GM19463 (cell line): ENCODE data around the gene TAS2R8.
"Not testable (repeated sequence)": the region's sequence is repeated elsewhere in the genome, so short reads cannot be mapped to it uniquely, and the experiment has no call there.

Experiments
- ATAC-seq: cut with Tn5 transposase; IDR thresholded peaks from one replicate; pipeline ENCODE4 v1.9.1; 2021; ENCODE audit warnings: mild to moderate bottlenecking, moderate library complexity; ENCODE audit not compliant: unreplicated experiment

TAS2R8 gene, protein sequence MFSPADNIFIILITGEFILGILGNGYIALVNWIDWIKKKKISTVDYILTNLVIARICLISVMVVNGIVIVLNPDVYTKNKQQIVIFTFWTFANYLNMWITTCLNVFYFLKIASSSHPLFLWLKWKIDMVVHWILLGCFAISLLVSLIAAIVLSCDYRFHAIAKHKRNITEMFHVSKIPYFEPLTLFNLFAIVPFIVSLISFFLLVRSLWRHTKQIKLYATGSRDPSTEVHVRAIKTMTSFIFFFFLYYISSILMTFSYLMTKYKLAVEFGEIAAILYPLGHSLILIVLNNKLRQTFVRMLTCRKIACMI

DNA sequence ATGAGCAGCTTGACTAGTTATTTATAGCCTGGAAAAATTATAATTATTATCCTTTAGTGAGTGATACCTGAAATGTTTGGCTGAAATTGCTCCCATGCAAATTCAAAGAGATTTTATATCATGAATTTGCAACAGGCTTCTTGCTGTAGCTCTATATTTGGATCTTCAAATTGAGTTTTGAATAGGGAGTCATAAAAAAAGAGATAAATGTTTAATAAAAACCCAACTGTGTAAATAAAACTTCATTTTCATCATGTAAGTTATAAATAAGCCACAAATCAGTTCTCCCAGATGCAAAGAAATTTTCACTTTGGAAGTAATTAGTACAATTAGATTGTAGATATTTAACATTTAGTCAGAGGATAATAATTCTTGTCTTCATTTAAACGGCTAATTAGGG lies at the start of gene TAS2R8:
TAS2R8 (minus strand) TSS at position 101 of the 400 bp plus-strand sequence. CDS start 306 bp downstream, outside the sequence.
- no peak for ATAC-seq

DNA sequence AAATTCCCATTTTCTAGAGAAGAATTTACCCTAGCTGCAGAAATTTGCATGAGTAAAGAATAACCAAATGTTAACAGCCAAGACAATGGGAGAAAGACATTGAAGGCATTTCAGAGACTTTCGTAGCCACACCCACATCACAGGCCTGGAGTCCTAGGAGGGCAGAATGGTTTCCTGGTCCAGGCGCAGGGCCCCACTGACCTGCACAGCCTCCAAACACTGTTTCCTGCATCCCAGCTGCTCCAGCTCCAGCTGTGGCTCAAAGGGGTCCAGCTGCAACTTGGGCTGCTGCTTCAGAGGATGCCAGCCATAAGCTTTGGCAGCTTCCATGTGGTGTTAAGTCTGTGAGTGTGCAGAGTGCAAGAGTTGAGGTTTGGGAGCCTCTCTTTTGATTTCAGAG lies 48.7 kb upstream of the TAS2R8 start:
- no peak for ATAC-seq

DNA sequence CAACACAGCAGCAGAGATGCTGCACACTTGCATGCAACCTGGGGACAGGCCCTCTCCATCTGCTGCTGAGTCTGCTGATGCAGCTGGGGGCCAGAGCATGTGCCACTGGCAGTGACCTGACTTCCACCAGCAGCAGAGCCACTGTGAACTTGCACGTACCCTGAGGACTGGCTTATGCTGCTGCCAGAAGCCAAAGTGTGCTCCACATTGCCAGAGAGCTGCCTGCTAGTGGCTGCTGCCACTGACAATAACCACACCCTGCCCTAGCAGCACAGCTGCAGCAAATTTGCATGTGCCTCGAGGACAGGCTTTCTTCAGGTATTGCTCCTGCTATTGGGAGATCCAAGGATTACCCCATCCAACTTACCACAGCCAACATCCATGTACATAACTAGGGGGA lies 46.7 kb upstream of the TAS2R8 start:
- no peak for ATAC-seq

DNA sequence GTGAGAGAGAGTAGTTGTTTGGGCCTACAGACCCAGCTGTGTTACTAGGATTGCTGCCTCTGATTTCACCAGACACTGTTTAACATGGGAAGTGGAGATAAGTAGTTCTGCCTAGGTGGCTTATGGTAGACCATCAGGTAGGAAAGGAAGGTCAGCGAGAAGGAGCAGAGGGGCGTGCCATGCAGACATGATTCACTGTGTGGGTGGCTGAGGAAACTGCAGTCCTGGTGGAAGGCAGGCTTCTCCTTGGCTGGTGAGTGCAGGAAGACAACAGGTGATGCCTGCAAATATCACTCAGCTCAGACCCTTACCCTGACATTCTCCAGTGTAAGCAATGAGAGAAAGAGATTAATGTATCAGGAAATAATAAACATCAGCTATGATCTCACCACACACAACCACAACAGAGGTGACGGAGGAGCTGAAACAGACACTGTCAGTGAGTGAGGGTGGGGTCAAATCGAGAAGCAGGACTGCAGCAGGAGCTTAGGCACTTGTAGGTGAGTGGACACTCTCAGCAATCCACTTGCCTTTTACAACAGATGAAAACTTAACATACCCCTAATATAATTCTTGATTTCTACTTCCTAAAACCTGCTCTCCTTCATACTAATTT lies 44.3 kb upstream of the TAS2R8 start:
- ATAC-seq: no peak

DNA sequence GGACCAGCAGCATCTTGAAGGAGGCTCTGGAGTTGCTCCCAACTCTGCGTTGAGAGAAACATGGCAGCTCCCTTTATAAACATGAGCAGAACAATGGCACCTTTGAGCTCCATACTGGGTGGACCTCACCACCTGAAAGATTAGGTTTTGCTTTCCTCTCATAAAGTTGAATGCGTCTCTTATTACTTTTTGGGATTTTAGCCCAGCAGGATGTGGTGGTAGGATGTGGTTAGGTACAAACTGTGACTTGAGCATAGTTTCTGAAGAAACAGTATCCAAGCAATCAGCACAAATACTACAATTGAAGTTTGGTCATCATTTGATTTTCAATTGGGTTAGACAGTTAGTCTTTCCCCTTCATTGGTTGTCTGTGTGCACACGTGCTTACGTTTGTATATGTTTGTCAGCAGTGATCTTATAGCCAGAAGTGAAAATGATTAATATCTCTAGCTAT lies 42.4 kb upstream of the TAS2R8 start, which contains the start of gene PRR4:
PRR4 (minus strand) TSS at position 51 of the 454 bp plus-strand sequence; CDS start at position 13, 38 bp downstream.
- no peak for ATAC-seq

DNA sequence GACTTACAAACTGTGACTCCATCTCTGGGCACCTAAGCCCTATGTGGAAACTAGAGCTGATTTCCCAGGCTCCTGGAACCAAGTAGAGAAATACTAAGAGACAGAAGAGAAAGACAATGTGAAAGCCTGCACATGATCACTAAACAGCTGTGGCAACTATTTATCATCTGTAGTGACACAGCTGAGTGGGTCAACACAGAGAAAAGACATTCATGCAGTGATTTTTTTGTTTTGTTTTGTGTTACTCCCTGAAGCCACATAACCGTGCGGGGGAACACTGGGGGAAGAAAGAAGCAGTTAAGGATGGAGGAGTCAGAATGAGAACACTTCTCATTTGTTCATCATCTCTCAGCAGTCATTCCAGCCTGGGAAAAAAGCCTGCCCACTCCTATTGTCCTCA lies 40.7 kb upstream of the TAS2R8 start:
- no peak for ATAC-seq

DNA sequence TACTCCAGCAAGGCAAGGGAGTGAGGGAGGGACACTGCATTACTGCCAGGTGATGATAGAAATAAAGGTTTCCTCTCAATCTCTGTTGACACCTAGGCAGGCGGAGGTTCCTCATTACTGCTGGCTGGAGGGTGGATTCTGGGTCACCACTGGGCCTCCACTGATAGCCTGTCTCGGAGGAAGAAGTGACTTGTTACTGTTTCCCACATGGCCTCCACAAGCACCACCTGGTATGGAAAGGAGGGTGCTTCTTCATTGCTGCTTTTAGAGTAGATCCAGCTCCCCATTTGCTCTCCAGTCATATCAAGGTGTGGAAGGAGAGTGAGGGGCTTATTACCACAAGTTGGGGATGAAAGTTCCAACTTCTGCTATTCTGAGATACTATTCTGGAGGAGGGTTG lies 35.8 kb upstream of the TAS2R8 start:
- no peak for ATAC-seq

DNA sequence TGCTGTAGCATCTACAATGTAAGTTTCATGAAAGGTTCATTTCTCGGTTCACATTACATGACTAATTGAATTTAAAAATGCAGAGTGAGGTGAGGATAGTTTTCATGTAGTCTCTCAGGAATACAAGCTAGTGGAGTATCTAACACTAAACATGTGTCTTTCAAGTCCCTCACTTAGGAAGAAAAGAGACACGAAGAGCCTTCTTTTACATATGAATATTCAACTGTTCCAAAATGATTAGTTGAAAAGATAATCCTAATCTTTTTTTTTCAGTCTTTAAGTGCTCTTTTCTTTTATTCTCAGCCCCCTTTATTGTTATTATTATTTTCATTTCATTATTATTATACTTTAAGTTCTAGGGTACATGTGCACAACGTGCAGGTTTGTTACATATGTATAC lies 31.4 kb upstream of the TAS2R8 start:
- ATAC-seq: no peak

DNA sequence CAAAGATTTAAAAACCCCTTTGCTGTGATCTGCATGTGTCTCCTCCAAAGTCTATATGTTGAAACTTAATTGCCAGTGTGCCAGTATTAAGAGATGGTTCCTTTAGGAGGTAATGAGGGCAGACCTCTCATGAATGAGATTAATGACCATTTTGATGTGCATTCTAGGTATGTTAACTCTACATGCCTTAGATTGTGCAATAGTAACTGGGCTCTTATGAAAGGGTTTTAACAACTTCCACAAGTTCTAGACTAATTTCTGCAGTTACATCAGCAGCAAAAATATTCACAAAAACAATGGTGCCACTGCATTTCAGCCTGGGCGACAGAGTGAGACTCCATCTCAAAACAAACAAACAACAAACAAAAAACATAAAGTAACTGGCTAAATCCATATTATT lies 22.9 kb upstream of the TAS2R8 start:
- no peak for ATAC-seq

DNA sequence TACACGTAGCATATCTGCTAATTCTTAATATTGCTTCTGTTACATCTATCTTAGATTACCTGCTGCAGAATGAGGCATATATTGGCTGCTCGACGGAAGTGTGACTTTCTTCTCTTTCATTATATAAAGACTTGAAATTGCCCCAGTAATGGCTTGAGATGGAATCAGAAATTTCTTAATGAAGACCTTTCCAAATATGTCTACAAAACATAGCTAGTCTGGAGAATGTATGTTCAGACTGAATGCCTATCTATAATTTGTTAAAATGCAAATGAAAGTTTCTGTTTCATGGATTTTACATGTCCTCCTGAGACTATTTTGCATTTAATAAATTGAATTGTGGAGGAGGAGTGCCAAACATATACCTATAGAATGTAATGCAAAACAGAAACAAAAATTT lies 19.2 kb upstream of the TAS2R8 start, which contains the start of gene TAS2R10:
TAS2R10 (minus strand) TSS at position 101 of the 400 bp plus-strand sequence; CDS start at position 12, 89 bp downstream.
- ATAC-seq: no peak

DNA sequence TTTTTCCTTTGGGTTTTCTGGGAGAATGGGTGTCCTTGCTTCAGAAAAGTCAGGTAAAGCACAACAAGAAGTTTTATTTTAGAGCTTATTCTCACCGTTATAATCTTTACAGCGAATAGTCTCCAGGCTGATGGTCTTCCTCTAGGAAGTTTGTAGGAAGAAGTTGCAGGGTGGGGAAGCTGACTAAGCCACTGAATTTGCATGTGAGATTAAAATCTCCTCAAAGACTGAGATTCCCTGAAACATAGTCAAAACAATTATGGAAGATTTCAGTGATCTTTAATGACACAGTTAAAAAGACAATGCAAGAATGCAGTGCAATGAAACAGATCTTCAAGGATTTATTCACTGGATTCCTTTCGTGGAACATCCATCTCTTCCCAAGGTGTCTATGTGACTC lies 17.9 kb upstream of the TAS2R8 start:
- ATAC-seq: no peak

DNA sequence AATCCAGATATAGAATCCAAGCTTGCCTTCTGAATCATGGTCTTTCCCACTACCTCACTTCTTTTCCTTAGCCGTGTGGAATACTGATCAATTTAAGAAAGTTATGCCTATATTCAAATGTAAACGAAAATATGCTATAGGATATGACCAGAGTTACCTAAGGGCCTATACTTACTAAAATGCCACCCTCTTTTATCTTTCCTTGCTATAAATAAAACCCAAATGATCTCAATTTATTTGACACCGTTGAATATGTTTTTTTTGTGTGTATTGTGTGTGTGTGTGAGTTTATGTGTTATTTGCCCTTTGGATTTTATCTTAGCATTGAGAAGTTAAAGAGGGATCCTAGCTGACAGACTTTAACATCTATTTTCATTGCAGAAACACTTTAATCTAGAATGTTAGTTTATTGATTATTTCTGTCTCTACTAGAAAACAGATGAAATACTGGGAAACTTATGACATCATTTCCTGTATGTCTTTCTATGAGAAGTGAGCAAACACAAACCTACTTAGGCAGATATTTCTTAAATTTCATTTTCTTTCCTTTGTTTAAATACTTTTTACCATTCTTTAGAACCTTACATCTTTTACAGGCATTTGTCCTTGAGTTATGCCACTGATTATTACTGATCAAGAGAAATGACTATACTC lies 4.9 kb upstream of the TAS2R8 start:
- no peak for ATAC-seq

DNA sequence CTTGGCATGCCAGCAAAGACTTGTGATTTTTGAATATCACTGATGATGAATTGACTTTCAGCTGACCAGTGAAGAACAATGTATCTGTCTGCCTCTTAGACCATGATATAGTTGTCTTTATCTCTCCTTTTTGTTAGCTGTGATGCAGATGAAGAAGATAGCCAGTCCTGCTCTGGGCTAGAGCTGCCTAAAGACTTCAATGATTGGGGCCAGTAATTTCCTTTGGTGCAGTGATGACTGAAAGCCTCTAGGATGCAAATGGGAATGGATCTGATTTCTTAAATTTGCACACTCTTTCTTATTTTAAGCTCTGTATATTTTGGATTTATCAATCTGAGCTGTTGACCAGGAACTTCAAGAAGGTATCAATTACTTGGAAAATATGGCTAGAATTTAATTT lies 3.0 kb upstream of the TAS2R8 start, which contains the start of gene TAS2R9:
TAS2R9 (minus strand) TSS at position 101 of the 400 bp plus-strand sequence; CDS start at position 8, 93 bp downstream.
- no peak for ATAC-seq

DNA sequence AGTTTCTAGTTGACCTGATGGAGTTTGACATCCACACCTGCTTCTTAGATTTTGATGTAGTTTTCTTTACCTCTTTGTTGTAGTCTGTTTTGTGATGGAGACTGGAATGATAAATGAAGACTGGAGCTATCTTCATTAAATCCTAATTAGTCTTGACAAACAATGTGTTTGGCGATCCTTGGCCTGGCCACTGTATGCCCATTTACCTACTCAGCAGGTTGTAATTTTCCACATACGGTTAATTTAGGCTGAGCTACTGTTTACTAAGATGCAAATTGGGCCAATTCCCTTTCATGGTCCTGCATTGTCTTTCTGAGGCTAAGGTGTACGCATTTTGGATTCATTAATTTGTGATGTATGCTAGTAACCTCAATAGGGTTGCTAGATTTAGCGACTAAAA lies 4.5 kb downstream of the TAS2R8 start, which contains the start of gene TAS2R7:
TAS2R7 (minus strand) TSS at position 41 of the 400 bp plus-strand sequence. CDS start 57 bp downstream, outside the sequence.
- no peak for ATAC-seq

DNA sequence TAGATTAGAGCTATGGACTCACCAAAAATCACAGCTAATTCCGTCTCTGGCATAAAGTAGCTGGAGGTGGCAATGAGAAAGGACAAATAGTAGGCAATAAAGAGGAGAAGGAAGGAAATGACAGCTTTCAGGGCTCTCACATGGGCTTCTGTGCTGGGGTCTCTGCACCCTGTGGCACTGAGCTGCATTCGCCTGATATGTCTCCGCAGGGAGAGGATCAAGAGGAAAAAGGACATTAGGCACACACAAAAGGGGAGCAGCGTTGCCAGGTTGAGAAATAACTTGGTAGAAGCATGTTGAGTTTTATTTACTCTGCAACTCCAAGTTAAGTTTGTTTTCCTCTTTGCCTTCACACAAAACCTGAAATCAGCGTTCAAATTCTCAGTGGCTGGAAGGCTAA lies 5.3 kb downstream of the TAS2R8 start:
- ATAC-seq: no peak

DNA sequence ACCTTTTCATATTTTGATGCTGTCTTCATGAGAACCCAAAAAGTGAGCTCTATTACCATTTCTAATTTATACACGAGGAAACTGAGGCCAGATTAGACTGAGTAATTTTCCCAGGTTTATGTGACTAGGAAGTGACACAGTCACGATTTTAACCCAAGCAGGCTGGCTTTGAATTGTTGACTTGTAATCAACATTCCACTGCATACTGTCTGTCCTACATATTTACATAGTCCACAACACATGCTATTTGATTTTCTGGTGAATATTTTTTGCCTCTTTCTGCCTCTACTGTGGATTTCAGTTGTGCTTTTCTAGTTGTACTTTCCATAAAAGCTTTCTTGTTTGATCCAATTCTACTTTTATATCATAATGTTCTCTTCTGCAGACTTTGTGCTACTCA lies 12.9 kb downstream of the TAS2R8 start:
- no peak for ATAC-seq

DNA sequence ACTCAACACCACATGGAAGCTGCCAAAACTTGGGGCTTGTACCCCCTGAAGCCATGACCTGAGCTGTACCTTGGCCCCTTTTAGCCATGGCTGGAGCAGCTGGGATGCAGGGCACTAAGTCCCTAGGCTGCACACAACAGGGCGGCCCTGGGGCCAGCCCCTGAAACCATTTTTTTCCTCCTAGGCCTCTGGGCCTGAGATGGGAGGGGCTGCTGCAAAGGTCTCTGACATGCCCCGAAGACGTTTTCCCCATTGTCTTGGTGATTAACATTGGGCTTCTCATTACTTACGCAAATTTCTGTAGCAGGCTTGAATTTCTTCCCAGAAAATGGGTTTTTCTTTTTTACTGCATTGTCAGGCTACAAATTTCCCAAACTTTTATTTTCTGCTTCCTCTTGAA lies 15.3 kb downstream of the TAS2R8 start:
- ATAC-seq: not testable (repeated sequence)

DNA sequence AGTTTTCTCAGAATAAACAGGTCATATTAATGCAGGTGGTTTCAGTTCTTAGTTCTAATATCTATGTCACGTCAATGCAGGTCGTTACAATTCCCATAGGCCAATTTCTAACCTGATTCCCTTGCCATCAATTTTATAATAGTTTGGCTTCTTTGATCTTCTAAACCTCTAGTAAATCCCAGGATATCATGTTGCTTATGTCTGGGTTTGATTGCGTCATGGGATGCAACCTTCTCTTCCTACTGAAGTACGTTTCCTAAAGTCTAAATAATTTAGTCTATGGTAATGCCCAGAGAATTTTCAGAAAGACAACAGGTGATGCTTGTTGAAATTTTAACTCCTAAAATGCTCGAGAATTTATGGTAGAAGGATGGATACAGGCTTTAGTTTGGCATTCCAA lies 23.8 kb downstream of the TAS2R8 start:
- ATAC-seq: no peak

DNA sequence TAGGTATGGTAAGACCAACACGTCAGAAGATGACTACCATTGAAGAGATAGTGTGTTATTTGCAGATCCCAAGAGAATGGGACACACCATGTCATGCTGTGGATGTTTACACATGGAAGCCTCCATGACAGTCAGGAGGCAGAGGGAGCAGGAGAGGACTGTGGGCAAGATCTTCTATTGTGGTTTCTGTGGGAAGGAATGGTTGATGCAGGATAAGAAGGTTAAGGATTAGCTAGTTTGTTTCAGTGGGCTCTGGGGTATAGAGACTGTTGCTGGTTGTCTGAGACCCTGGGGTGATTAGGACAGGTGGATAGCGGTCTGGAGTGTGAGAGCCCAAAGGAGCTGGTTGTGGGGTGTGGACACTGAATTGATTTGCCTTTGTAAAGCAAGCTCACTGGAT lies 28.0 kb downstream of the TAS2R8 start:
- no peak for ATAC-seq

DNA sequence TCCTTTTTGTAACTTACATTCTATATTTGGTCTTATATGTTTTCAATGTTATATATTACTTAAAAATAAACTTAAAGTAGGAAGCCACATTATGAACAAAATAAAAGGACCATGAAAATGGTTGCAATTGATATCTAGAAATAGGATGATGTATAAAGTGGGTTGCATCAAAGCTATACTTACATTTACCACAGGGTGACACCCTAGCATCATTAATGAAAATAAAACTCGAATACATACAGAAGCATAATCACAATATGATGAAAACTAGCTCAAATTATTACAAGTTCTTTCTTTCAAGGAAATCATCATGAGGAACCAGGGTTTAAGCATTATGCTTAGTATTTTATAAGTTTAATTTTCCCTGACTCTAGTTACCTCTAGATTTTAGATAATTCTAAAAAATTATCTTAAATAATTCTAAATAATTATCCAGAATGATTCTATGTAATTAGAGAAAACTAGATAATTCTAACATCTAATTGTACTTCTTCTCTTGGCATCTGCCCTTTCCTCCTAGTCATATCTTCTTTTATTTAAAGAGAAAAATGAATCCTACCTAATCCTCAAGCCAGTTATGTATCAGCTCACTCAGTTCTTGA lies 35.9 kb downstream of the TAS2R8 start:
- no peak for ATAC-seq

DNA sequence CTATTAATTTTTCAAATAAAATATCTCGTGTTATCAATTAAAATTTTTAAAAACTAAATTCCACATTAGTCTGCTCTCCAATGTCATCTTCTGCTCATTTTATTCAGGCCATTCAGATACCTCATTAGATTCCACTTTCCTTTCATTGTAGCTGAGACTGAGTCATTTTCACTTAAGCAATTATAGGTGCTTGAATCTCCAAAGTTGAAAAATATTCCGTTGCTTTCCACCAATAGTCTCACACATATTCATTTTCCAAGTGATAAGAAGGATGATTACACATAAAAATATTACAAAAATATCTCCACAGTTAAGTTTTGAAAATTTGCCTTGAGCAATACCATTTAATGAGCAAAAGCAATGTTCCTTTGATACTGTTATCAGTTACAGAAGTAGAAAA lies 47.4 kb downstream of the TAS2R8 start:
- ATAC-seq: no peak
